ENCODE data around the gene ANXA4.

DNA sequence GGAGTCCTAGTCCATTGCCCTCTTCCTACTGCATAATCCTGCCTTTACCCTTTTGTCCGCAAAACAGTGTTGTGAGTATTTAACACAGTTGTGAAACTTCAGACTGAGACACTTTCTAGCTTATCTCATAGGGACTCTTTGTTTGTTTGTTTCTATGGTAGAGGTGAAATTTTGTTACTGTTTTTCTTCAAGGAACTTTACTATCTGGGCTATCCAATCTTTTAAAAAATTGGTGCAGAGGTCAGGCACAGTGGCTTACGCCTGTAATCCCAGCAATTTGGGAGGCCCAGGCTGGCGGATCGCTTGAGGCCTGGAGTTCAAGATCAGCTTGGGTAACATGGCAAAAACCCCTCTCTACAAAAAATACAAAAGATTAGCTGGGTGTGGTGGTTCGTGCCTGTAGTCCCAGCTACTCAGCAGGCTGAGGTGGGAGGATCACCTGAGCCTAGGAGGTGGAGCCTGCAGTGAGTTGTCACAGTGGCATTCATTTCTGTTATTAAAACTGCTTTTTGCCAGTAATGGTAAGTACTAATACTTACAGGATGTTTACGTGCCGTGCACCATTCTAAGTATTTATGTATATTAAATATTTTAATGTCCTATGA lies 106.4 kb downstream of the ANXA4 start:
- TF ChIP-seq, protein P1, sequence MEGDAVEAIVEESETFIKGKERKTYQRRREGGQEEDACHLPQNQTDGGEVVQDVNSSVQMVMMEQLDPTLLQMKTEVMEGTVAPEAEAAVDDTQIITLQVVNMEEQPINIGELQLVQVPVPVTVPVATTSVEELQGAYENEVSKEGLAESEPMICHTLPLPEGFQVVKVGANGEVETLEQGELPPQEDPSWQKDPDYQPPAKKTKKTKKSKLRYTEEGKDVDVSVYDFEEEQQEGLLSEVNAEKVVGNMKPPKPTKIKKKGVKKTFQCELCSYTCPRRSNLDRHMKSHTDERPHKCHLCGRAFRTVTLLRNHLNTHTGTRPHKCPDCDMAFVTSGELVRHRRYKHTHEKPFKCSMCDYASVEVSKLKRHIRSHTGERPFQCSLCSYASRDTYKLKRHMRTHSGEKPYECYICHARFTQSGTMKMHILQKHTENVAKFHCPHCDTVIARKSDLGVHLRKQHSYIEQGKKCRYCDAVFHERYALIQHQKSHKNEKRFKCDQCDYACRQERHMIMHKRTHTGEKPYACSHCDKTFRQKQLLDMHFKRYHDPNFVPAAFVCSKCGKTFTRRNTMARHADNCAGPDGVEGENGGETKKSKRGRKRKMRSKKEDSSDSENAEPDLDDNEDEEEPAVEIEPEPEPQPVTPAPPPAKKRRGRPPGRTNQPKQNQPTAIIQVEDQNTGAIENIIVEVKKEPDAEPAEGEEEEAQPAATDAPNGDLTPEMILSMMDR (IDR thresholded peaks at IDR 0.05; ENCODE audit: insufficient read depth, low read length), result no peak
- TF ChIP-seq POLR2AphosphoS5 (IDR thresholded peaks at IDR 0.05; ENCODE audit: low read depth) (no peak), GABPA (IDR thresholded peaks at IDR 0.05; ENCODE audit: low read depth) (no peak)
- TF ChIP-seq, protein P2, sequence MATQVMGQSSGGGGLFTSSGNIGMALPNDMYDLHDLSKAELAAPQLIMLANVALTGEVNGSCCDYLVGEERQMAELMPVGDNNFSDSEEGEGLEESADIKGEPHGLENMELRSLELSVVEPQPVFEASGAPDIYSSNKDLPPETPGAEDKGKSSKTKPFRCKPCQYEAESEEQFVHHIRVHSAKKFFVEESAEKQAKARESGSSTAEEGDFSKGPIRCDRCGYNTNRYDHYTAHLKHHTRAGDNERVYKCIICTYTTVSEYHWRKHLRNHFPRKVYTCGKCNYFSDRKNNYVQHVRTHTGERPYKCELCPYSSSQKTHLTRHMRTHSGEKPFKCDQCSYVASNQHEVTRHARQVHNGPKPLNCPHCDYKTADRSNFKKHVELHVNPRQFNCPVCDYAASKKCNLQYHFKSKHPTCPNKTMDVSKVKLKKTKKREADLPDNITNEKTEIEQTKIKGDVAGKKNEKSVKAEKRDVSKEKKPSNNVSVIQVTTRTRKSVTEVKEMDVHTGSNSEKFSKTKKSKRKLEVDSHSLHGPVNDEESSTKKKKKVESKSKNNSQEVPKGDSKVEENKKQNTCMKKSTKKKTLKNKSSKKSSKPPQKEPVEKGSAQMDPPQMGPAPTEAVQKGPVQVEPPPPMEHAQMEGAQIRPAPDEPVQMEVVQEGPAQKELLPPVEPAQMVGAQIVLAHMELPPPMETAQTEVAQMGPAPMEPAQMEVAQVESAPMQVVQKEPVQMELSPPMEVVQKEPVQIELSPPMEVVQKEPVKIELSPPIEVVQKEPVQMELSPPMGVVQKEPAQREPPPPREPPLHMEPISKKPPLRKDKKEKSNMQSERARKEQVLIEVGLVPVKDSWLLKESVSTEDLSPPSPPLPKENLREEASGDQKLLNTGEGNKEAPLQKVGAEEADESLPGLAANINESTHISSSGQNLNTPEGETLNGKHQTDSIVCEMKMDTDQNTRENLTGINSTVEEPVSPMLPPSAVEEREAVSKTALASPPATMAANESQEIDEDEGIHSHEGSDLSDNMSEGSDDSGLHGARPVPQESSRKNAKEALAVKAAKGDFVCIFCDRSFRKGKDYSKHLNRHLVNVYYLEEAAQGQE (IDR thresholded peaks at IDR 0.05; ENCODE audit: insufficient replicate concordance, low read depth), result no peak
